ENCODE data around the gene SEMA4B. TPM values are rescaled to one million over a fixed set of nuclear protein-coding genes. Genes with fewer than 3 reads are reported as not detected.

The SEMA4B gene
- total RNA-seq, 2 experiments from 2014 or later = 6.8 to 8.6 TPM

Other genes with a start within 250 kb of the SEMA4B start
- gene ZNF710, start 200.0 kb upstream of the SEMA4B start, total RNA-seq = 10 to 100 TPM; 17.3 to 19.8 TPM
- 100 to 1,000 TPM; 225 to 229 TPM for gene IDH2, start 98.9 kb upstream of the SEMA4B start, total RNA-seq
- gene CIB1, start 32.6 kb downstream of the SEMA4B start, total RNA-seq = 100 to 1,000 TPM; 156 to 171 TPM
- gene GDPGP1, start 32.9 kb downstream of the SEMA4B start, total RNA-seq = 1 to 10 TPM; 1.5 to 3.6 TPM
- gene TTLL13, start 48.2 kb downstream of the SEMA4B start, total RNA-seq = under 1 TPM; 0.15 to 0.26 TPM
- gene NGRN, start 64.3 kb downstream of the SEMA4B start, total RNA-seq = 10 to 100 TPM; 30.7 to 31.0 TPM
- under 1 TPM; 0.84 to 0.95 TPM for gene ZNF774, start 151.0 kb downstream of the SEMA4B start, total RNA-seq
- 100 to 1,000 TPM; 136 to 143 TPM for gene IQGAP1, start 186.9 kb downstream of the SEMA4B start, total RNA-seq

Measured in activated naive CD4-positive, alpha-beta T cell treated with anti-CD3 and anti-CD28 coated beads for 36 hours (primary cell).